HG03521 (cell line): Measurements from ENCODE around the gene NOTCH2NLA.
"Not testable (repeated sequence)": the region's sequence is repeated elsewhere in the genome, so short reads cannot be mapped to it uniquely, and the experiment has no call there.

ENCODE experiments used
- ATAC-seq: cut with Tn5 transposase; IDR thresholded peaks from one replicate; pipeline ENCODE4 v1.9.1; 2021; ENCODE audit warnings: mild to moderate bottlenecking, moderate library complexity; ENCODE audit not compliant: unreplicated experiment

The NOTCH2NLA gene

GRCh38 chr1:146228710-146229477 lies at the start of gene NOTCH2NLA:
Gene NOTCH2NLA, minus strand, starts transcription at chr1:146229021. Its CDS starts 39,684 bp downstream, at chr1:146189337.
- ATAC-seq = not testable (repeated sequence)

GRCh38 chr1:146278346-146278745 lies 49.5 kb upstream of the NOTCH2NLA start:
- peak; percentile 65 for ATAC-seq

GRCh38 chr1:146277087-146277486 lies 48.3 kb upstream of the NOTCH2NLA start:
- ATAC-seq = not testable (repeated sequence)

GRCh38 chr1:146274083-146274482 lies 45.3 kb upstream of the NOTCH2NLA start:
- not testable (repeated sequence) for ATAC-seq

- not testable (repeated sequence) for ATAC-seq
Measured at GRCh38 chr1:146273194-146273593, 44.4 kb upstream of the NOTCH2NLA start.

- not testable (repeated sequence) for ATAC-seq
Measured at GRCh38 chr1:146272734-146273133, 43.9 kb upstream of the NOTCH2NLA start.

- not testable (repeated sequence) for ATAC-seq
Measured at GRCh38 chr1:146271977-146272376, 43.2 kb upstream of the NOTCH2NLA start.

- not testable (repeated sequence) for ATAC-seq
Measured at GRCh38 chr1:146270129-146270528, 41.3 kb upstream of the NOTCH2NLA start.

- ATAC-seq = not testable (repeated sequence)
Measured at GRCh38 chr1:146266179-146266748, 37.4 kb upstream of the NOTCH2NLA start.

- not testable (repeated sequence) for ATAC-seq
Measured at GRCh38 chr1:146264761-146265160, 35.9 kb upstream of the NOTCH2NLA start.

- ATAC-seq = not testable (repeated sequence)
Measured at GRCh38 chr1:146260006-146260730, 31.3 kb upstream of the NOTCH2NLA start.

GRCh38 chr1:146257992-146258552 lies 29.3 kb upstream of the NOTCH2NLA start:
- not testable (repeated sequence) for ATAC-seq

- ATAC-seq = not testable (repeated sequence)
Measured at GRCh38 chr1:146254569-146255197, 25.9 kb upstream of the NOTCH2NLA start.

GRCh38 chr1:146253249-146253855 lies 24.5 kb upstream of the NOTCH2NLA start:
- ATAC-seq = not testable (repeated sequence)

- ATAC-seq = not testable (repeated sequence)
Measured at GRCh38 chr1:146251523-146251922, 22.7 kb upstream of the NOTCH2NLA start.

- not testable (repeated sequence) for ATAC-seq
Measured at GRCh38 chr1:146248643-146249042, 19.8 kb upstream of the NOTCH2NLA start.

GRCh38 chr1:146236626-146237025 lies 7.8 kb upstream of the NOTCH2NLA start:
- ATAC-seq = not testable (repeated sequence)

- not testable (repeated sequence) for ATAC-seq
Measured at GRCh38 chr1:146236026-146236601, 7.3 kb upstream of the NOTCH2NLA start.

- ATAC-seq = not testable (repeated sequence)
Measured at GRCh38 chr1:146228144-146228682, 608 bp downstream of the NOTCH2NLA start.
